OCI-LY3 (cell line): Measurements from ENCODE around the gene QRSL1.

Experiments used
- CTCF ChIP-seq: fragments of 200-600, 300-600 bp; sonication (generic); IDR thresholded peaks from 2 replicates; pipeline ENCODE4 v1.5.1; 2014; ENCODE audit warnings: antibody characterized with exemption, low read length, low read depth
- EZH2phosphoT487 ChIP-seq: fragments of 200-600 bp; shearing (Covaris generic); IDR thresholded peaks from 2 replicates; pipeline ENCODE4 v1.6.1; 2018; ENCODE audit warnings: antibody characterized with exemption, mixed run types, low read depth

GRCh38 chr6:106705156-106705555 is 75.8 kb downstream of the QRSL1 start:
- TF ChIP-seq CTCF (no peak), EZH2phosphoT487 (no peak)
